Transverse colon (tissue), 4 donors: ENCODE data around the gene TEC.

Experiments used
- CTCF ChIP-seq, 5 experiments: fragments of 200-600 bp in 3 of 5; fragments of 450-650 bp in 2 of 5; sonication (generic) in 3 of 5; IDR thresholded peaks; 1 replicate in 2 of 5; 2 replicates in 3 of 5; pipeline ENCODE4 v1.5.1; 2016 to 2017; ENCODE audit warnings: antibody characterized with exemption in 5 of 5, inconsistent platforms in 3 of 5, mild to moderate bottlenecking in 2 of 5, moderate library complexity in 1 of 5
- EP300 ChIP-seq: sonication (generic); formaldehyde crosslinking; IDR thresholded peaks from one replicate; pipeline ENCODE4 v1.6.1; 2017; ENCODE audit warnings: antibody characterized with exemption, low read depth
- POLR2A ChIP-seq: fragments of 450-650 bp; IDR thresholded peaks from one replicate; pipeline ENCODE4 v1.6.1; 2016; ENCODE audit warnings: antibody characterized with exemption, mild to moderate bottlenecking, moderate library complexity
- POLR2AphosphoS5 ChIP-seq, 3 donors: sonication (generic); formaldehyde crosslinking; IDR thresholded peaks; one replicate each; pipeline ENCODE4 v1.6.1; 2016; ENCODE audit warnings: antibody characterized with exemption in 3 of 3

GRCh38 chr4:48120132-48120531 is 149.5 kb downstream of the TEC start:
- TF ChIP-seq CTCF (IDR thresholded peaks at IDR 0.05) (no peak), POLR2A (no peak), EP300 (no peak), POLR2AphosphoS5 (IDR thresholded peaks at IDR 0.05) (no peak)
